Heart right ventricle (tissue), 16 donors: Measurements from ENCODE around the gene LMBRD2. TPM values are rescaled to one million over a fixed set of nuclear protein-coding genes. Genes with fewer than 3 reads are reported as not detected.
"Not testable (repeated sequence)": the region's sequence is repeated elsewhere in the genome, so short reads cannot be mapped to it uniquely, and the experiment has no call there.

Experiments
- ATAC-seq, 8 donors: fragments of 200-7000 bp; cut with Tn5 transposase; one replicate each; pipeline ENCODE4 v1.9.1; 2020; ENCODE audit warnings: mild to moderate bottlenecking in 8 of 8, moderate library complexity in 8 of 8, moderate number of reproducible peaks in 1 of 8
- DNase-seq, 2 donors: peaks; one replicate each; pipeline ENCODE4 v3.0.0-alpha.2; 2020
- H3K27ac ChIP-seq, 10 donors: fragments of 200-600 bp; sonication (generic) in 2 of 10; one replicate each; pipeline versions ENCODE4 v1.5.0 to v1.8.0; 2020 to 2022; ENCODE audit warnings: mild to moderate bottlenecking in 3 of 10
- H3K27me3 ChIP-seq, 7 donors: fragments of 200-600 bp; one replicate each; pipeline ENCODE4 v1.8.0; 2021 to 2022; ENCODE audit warnings: mild to moderate bottlenecking in 2 of 7
- H3K36me3 ChIP-seq, 9 donors: fragments of 200-600 bp; sonication (generic) in 1 of 9; one replicate each; pipeline versions ENCODE4 v1.5.0 to v1.8.0; 2020 to 2022; ENCODE audit warnings: mild to moderate bottlenecking in 2 of 9
- H3K4me1 ChIP-seq, 9 donors: fragments of 200-600 bp; sonication (generic) in 1 of 9; one replicate each; pipeline versions ENCODE4 v1.5.0 to v1.8.0; 2020 to 2022; ENCODE audit warnings: mild to moderate bottlenecking in 4 of 9
- H3K4me3 ChIP-seq, 10 donors: fragments of 200-600 bp; sonication (generic) in 2 of 10; one replicate each; pipeline versions ENCODE4 v1.5.0 to v1.8.0; 2020 to 2022; ENCODE audit warnings: mild to moderate bottlenecking in 7 of 10, moderate library complexity in 2 of 10
- H3K9me3 ChIP-seq, 11 donors: fragments of 200-600 bp in 10 of 11; sonication (generic) in 2 of 11; one replicate each; pipeline versions ENCODE4 v1.5.0 to v1.8.0; 2013 to 2022; ENCODE audit warnings: mild to moderate bottlenecking in 2 of 11, control low read depth in 1 of 11, moderate library complexity in 1 of 11
- CTCF ChIP-seq, 9 donors: fragments of 200-600 bp; sonication (generic) in 2 of 9; IDR thresholded peaks; one replicate each; pipeline versions ENCODE4 v1.5.0 to v1.8.0; 2021 to 2022; ENCODE audit warnings: antibody characterized with exemption in 9 of 9, mild to moderate bottlenecking in 5 of 9, moderate library complexity in 1 of 9
- WGBS, 2 donors: extraction: QIAGEN DNeasy Blood & Tissue Kit; methylation state at CpG; one replicate each; pipeline ENCODE4 v1.1.7; 2013; ENCODE audit warnings: inconsistent platforms in 1 of 2; 5-methylcytosine and 5-hydroxymethylcytosine counted together
- intact Hi-C, 10 donors: fragments of 100-400 bp; cut with DNase I; formaldehyde crosslinking; loops; one replicate each; pipeline versions ENCODE4 v1.11.1 to v1.14.2; 2022
- long read RNA-seq, 3 donors: library from polyadenylated mRNA; unstranded; transcript quantifications; one replicate each; pipeline ENCODE4 v2.0.0, GENCODE V29; 2020 to 2021
- polyA plus RNA-seq, 2 donors: library from polyadenylated mRNA; stranded (reverse); fragments of 200-250 nt; gene quantifications; one replicate each; pipeline ENCODE4 v1.2.3, GENCODE V29; 2013
- total RNA-seq, 10 donors: library from RNA; stranded (reverse); fragmentation: NEBNext Ultra II Directional in 3 of 10; extraction: Animal tissue kit (Norgen Biotek cat#: 25700) in 3 of 10; gene quantifications; one replicate each; pipeline versions ENCODE4 v1.2.1 to v1.2.4, GENCODE V29; 2021 to 2023
- donor health status: Arrhythmogenic right ventricular cardiomyopathy.
- donor health status: ischemic (EF 13 %, LVEDD 7.1; RV severe dilation, severe dysfunction).
- donor health status: healthy with polysubstance abuse.
- donor health status: DM: no; HTN: yes; CAD: no.
- donor health status: DM: no; HTN: no; CAD: no.
- donor health status: ischemic (EF 25% LVEDD 6.9; RV normal size, moderate dysfunction).
- donor health status: ischemic (EF 25% LVEDD 5.7; RV mildly dilated, moderate dysfunction).
- donor health status: healthy.
- donor health status: DM: yes; HTN: yes; CAD: no.
- donor health status: Ischemic cardiomyopathy.
- donor health status: ischemic (EF 35%, LVEDD 5.7; RV mildly dilated, moderate dysfunction).
- donor health status: nonischemic (EF 11% LVEDD 7.7; RV severe dilation, severe dysfunction).
- donor health status: DM: yes; HTN: yes; CAD: no.
- donor health status: PGD.
- donor health status: ischemic (EF 29% LVEDD 5.4; RV normal size, mild dysfunction).
- donor health status: nonischemic (EF 23%, LVEDD 6.1; RV moderate dilation, normal function).

The LMBRD2 gene
- 10 to 100 TPM; 10.9 to 16.5 (median 12.7) TPM for total RNA-seq
- 1 to 10 TPM; 2.2 to 3.2 TPM for polyA plus RNA-seq
- long read RNA-seq, donor 1, full-length matches to known transcripts, result 12 of 15 reads
- long read RNA-seq, donor 1, partial matches to known transcripts, result 3 of 15 reads
- long read RNA-seq, donor 1, other reads (novel, unspliced or antisense), result 0 of 15 reads
- long read RNA-seq, donor 2, full-length matches to known transcripts, result 9 of 14 reads
- long read RNA-seq, donor 2, partial matches to known transcripts, result 3 of 14 reads
- long read RNA-seq, donor 2, other reads (novel, unspliced or antisense), result 2 of 14 reads
- long read RNA-seq, donor 3, full-length matches to known transcripts, result 10 of 27 reads
- long read RNA-seq, donor 3, partial matches to known transcripts, result 11 of 27 reads
- long read RNA-seq, donor 3, other reads (novel, unspliced or antisense), result 6 of 27 reads

GRCh38 chr5:36151434-36152323 is at the start of gene LMBRD2, which contains the start of gene SKP2:
LMBRD2 (minus strand) TSS chr5:36151887; CDS start chr5:36143349, 8,538 bp downstream.
SKP2 (plus strand) TSS chr5:36152111; CDS start chr5:36152263, 152 bp downstream.
- Histone ChIP-seq H3K27me3 (no peaks in the 10 kb centered on the region), H3K4me1 (peaks cover 2 to 58% (median 38%) of the 10 kb centered on the region in 9 donors), H3K4me3 (peak within 1 kb of the TSS; percentile 86 to 100 (median 94)), H3K36me3 (peaks cover 0 to 35% (median 0%) of the 10 kb centered on the region in 9 donors), H3K27ac (peak within 1 kb of the TSS; percentile 62 to 92 (median 88)), H3K9me3 (no peaks in the 10 kb centered on the region)
- 0% methylated on average over 81 of the region's 81 CpGs for WGBS, 2 donors
- DNase-seq (peak; percentile 96 to 99), ATAC-seq (peak; percentile 99 to 100 (median 99))
- intact Hi-C loops, result loop anchor here in 3 of 10 donors (1.0 to 5.0 kb wide), 2 partner anchors 90 to 91 kb away; partner anchors contain the start of gene NADK2 (in 3 of the 3)
- no peak for TF ChIP-seq CTCF (IDR thresholded peaks at IDR 0.05)

GRCh38 chr5:36200513-36200912 is 48.8 kb upstream of the LMBRD2 start:
- H3K4me1 ChIP-seq, result peaks cover 0 to 17% (median 10%) of the 10 kb centered on the region in 9 donors
- peaks cover 0 to 88% (median 28%) of the 10 kb centered on the region in 9 donors for H3K36me3 ChIP-seq
- H3K27me3 ChIP-seq, result no peaks in the 10 kb centered on the region
- H3K27ac ChIP-seq, result no peak overlapping the region
- TF ChIP-seq CTCF (IDR thresholded peaks at IDR 0.05), result no peak
- no peak overlapping the region for H3K4me3 ChIP-seq
- 82 to 84% methylated on average over 4 of the region's 4 CpGs for WGBS, 2 donors
- DNase-seq (no peak), ATAC-seq (no peak)
- H3K9me3 ChIP-seq, result no peaks in the 10 kb centered on the region
- intact Hi-C loops, result no loop called here

- Histone ChIP-seq H3K4me1 (peaks cover 0 to 17% (median 10%) of the 10 kb centered on the region in 9 donors), H3K36me3 (peaks cover 0 to 89% (median 31%) of the 10 kb centered on the region in 9 donors), H3K4me3 (no peak overlapping the region), H3K27me3 (no peaks in the 10 kb centered on the region), H3K9me3 (no peaks in the 10 kb centered on the region), H3K27ac (no peak overlapping the region)
- WGBS, 2 donors, result 62 to 73% methylated on average over 2 of the region's 2 CpGs
- DNase-seq (no peak), ATAC-seq (no peak)
- TF ChIP-seq CTCF (IDR thresholded peaks at IDR 0.05), result no peak
- intact Hi-C loops, result no loop called here
These were observed 47.9 kb upstream of the LMBRD2 start for GRCh38 chr5:36199620-36200019.

- H3K27ac ChIP-seq, ATAC-seq, H3K27me3 ChIP-seq, H3K9me3 ChIP-seq, intact Hi-C loops, DNase-seq, H3K4me3 ChIP-seq: not testable (repeated sequence)
- WGBS, 2 donors, result 90 to 93% methylated on average over 2 to 3 of the region's 3 CpGs
- Histone ChIP-seq H3K36me3 (peaks cover 0 to 90% (median 38%) of the 10 kb centered on the region in 9 donors), H3K4me1 (peaks cover 0 to 16% (median 10%) of the 10 kb centered on the region in 9 donors)
These were observed 47.1 kb upstream of the LMBRD2 start for GRCh38 chr5:36198783-36199182.
